A673 (cell line): ENCODE results near the gene RAB25.

Experiments used
- EZH2 ChIP-seq: fragments of 200-600 bp; sonication (generic); IDR thresholded peaks from 2 replicates; pipeline ENCODE4 v1.6.1; 2017; ENCODE audit warnings: borderline replicate concordance, low read depth, mild to moderate bottlenecking, mixed read lengths, antibody characterized with exemption, low read length; ENCODE audit not compliant: poor library complexity, severe bottlenecking
- TF ChIP-seq, protein P1 (sequence below): fragments of 300-800, 200-600 bp; sonication (generic); conservative IDR thresholded peaks from 2 replicates; pipeline ENCODE4 v1.5.1; 2017; ENCODE audit warnings: low read depth, mild to moderate bottlenecking, antibody characterized with exemption, low read length, moderate library complexity, mixed read lengths

DNA sequence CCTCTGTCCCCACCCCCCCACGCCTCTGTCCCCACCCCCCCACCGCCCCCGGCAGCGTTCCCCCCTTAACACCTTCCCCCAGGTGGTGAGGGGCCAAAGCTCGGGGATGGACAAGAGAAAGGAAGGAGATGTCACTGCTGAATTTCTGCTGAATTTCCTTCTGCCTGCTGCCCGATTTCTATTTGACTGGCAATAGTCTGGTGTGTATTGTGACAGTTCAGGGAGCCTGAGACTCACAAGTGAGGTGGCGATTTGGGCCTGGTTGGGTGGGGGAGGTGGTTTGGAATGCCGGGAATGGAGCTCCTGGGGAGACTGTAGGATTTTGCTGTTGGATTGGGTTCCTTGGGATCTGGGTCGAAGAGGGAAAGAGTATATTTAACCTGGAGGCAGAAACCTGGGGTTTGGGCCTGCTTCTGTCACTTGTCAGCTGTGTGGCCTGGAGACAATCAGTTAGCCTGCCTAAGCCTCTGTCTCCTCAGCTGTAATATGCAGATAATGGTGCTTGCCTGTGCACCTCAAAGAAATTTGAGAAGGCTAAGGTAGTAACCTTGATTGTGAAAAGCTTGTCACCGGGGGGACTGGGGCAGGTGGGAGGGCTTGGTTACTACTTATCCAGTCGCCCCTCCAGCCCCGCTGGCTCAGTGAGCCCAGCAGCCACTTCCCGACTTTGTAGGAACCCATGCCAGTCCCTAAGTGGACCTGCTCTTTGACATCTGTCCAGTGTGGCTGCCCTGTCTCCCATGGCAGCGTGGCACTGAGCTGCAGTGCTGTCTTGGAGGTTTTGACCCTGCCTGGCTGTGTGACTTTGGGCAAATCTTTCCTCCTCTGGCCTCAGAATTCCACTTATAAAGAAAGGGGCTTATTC, 45.9 kb downstream of the RAB25 start:
- TF ChIP-seq, protein P1, sequence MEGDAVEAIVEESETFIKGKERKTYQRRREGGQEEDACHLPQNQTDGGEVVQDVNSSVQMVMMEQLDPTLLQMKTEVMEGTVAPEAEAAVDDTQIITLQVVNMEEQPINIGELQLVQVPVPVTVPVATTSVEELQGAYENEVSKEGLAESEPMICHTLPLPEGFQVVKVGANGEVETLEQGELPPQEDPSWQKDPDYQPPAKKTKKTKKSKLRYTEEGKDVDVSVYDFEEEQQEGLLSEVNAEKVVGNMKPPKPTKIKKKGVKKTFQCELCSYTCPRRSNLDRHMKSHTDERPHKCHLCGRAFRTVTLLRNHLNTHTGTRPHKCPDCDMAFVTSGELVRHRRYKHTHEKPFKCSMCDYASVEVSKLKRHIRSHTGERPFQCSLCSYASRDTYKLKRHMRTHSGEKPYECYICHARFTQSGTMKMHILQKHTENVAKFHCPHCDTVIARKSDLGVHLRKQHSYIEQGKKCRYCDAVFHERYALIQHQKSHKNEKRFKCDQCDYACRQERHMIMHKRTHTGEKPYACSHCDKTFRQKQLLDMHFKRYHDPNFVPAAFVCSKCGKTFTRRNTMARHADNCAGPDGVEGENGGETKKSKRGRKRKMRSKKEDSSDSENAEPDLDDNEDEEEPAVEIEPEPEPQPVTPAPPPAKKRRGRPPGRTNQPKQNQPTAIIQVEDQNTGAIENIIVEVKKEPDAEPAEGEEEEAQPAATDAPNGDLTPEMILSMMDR, result no peak
- TF ChIP-seq EZH2, result no peak
